GM19397 (cell line): ENCODE data around the gene FPR3.
"Not testable (repeated sequence)": the region's sequence is repeated elsewhere in the genome, so short reads cannot be mapped to it uniquely, and the experiment has no call there.

Experiments used
- ATAC-seq: cut with Tn5 transposase; IDR thresholded peaks from one replicate; pipeline ENCODE4 v1.9.1; 2021; ENCODE audit warnings: mild to moderate bottlenecking, moderate library complexity; ENCODE audit not compliant: unreplicated experiment

Gene FPR3

DNA sequence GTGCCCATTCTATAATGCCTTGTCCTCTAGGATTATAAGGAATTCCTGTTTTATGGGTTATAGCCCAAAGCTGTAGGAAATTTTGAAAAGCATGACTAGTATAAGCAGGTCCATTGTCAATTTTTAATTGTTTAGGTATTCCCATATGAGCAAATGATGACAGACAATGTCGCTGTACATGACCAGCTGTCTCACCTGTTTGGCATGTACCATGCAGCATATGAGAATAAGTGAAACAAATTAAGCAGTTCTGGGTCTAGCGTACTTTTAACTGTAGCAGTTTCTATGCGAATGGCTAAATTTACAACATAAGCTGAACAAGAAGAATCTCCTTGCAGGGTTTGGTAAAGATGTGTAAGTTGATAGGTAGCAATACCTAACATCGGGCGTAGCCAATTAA lies 11.6 kb downstream of the FPR3 start:
- not testable (repeated sequence) for ATAC-seq

DNA sequence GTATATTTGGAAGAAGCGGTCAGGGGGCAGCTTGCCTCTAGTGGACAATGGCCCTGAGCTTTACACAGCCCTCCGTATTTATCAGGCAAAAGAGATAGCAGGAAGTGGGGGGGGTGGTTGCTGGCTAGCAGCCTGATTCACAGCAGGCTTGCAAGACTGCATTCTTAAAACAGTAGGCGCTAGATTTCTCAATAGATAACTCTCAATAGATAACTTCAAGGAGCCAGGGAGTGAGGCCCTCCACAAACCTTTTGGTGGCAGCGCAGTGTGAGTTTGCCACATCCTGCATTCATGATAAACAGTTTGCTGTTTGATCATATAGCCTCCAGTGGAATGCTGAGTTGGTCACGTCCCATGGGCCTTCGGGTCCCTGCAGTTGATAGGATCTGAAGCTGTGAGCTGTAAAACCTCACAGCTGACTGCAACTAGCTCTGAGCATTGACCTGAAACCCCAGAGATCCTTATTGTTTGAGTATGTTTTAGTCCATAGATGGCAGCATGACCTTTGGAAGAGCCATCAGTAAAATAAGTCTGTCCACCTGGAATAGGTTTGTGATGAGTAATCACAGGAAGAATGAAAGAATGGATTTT lies 12.2 kb downstream of the FPR3 start:
- no peak for ATAC-seq

DNA sequence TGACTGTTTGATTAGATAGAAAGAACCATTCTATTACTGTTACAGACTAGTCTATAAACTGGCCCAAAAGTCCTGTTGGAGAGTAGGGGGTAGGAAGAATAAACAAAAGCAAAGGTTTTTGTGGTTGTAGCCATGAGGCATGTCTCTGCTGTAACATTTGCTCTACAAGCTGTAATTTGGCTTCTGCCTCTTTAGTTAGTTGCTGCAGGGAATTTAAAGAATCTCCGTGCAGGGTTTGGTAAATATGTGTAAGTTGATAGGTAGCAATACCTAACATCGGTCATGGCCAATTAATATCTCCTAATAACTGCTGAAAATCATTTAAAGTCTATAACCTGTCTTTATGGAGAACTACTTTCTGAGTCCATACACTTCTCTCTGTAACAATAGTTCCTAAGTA lies 13.0 kb downstream of the FPR3 start:
- ATAC-seq, result no peak

DNA sequence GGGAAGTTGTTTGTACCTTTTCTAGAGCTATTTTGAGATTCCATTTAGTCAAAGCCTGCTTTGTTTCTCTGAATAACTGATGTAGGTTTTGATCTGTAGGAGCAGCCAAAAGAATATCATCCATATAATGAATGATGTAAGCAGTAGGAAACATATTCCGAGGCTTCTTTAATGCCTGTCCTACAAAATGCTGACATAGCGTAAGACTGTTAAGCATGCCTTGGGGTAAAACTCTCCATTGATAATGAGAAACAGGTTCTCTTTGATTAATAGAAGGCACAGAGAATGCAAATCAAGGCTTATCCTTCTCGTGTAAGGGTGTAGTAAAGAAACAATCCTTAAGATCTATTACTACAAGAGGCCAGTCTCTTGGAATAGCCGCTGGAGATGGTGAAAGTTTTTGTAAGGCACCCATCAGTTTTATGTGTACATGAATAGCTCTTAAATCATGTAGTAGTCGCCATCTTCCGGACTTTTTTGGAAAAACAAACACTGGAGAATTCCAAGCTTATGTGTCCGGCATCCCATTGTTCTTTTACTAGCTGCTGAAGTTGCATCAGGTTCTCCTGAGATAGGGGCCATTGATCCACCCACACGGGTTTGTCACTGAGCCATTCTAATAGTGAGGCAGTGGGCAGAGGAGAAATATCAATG lies 13.5 kb downstream of the FPR3 start:
- no peak for ATAC-seq

DNA sequence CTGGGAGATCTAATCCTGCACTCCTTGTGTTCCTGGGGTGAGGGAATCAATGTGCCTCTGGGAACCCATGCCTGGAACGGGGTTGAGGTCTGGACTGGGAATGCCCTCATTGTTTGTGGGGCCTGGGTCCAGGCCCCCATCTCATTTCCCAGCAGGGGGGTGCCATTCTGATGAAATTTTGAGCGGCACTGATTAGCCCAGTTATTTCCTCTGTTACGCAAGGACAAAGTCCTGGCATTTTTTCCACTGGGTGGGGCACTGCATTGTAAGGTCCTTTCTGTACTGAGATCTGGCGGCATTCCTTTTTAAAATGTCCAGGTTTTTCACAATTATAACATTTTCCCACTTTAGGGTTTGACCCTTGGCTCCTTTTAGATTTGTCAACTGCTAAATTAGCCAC lies 14.8 kb downstream of the FPR3 start:
- no peak for ATAC-seq

GRCh38 chr19:51810223-51810622 lies 15.3 kb downstream of the FPR3 start:
- no peak for ATAC-seq

- ATAC-seq, result no peak
Observed at GRCh38 chr19:51811344-51811743, 16.4 kb downstream of the FPR3 start.

- no peak for ATAC-seq
Observed at GRCh38 chr19:51815043-51815442, 20.1 kb downstream of the FPR3 start.

DNA sequence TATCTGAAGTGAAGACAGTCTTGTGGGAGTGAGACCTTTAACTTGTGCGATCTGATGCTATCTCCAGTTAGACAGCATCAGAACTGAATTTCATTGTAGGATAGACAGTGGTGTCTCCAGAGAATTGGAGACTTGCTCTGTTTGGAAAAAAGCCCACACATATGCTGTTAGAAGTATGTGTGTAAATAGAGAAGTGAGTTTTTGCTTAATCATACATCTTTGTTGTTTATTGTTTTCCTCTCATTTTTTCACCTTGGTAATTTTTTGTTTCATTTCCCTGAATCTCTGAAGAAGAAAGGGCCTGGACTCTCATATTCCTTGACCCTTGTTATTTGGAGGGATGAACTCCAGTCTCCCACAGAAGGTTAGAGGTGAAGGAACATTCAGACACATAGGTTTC lies 21.8 kb downstream of the FPR3 start:
- no peak for ATAC-seq

DNA sequence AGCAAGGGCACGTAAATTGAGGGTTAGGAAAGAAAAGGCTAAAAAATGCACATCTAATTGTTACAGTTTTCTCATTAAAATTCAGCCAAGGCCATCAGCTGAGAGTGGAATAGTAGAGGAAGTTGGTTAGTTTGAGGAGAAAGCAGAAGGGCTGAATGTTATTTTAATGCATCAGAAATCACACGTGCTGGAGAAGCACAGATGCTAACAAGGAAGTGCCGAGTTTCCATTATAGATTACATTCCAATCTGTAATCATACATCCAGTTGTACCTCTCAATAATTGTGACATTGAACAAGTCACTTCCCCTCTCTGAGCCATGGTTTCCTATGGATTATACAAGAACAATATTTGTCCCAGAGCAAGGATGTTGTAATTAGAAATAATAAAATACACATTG lies 25.1 kb downstream of the FPR3 start:
- ATAC-seq, result no peak

GRCh38 chr19:51820831-51821446 lies 26.0 kb downstream of the FPR3 start:
- no peak for ATAC-seq

DNA sequence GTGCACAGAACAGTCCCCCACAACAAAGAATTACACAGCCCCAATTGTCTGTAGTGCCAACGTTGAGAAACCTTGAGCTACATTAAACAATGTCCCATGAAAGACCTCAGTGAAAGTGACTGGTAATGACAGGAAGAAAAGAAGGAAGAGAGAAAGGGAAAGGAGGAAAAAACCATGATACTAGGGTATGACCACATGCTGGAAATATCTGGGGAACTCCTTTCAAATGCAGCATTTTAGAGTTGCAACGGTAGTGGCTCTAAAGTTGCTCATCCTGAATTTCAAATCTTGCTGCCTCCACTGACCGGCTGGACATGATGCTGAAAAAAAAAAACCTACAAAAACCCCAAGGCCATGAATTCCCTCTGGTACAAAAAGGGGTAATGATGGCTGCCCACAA lies 26.5 kb downstream of the FPR3 start:
- ATAC-seq, result no peak

GRCh38 chr19:51821921-51822320 lies 27.0 kb downstream of the FPR3 start:
- no peak for ATAC-seq

GRCh38 chr19:51822325-51822724 lies 27.4 kb downstream of the FPR3 start:
- ATAC-seq, result no peak

DNA sequence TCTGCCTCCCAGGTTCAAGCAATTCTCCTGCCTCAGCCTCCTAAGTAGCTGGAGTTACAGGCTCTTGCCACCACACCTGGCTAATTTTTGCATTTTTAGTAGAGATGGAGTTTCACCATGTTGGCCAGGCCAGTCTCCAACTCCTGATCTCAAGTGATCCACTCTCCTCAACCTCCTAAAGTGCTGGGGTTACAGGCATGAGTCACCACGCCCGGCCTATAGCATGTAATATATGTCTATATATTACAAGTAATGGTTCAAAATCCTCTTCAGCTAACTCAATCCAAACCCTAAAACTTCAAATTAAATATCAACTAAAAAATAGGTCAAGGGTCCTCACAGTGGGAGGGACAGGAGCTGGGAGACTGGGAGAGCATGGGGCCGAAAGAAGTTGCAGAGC lies 28.0 kb downstream of the FPR3 start:
- ATAC-seq, result no peak

- ATAC-seq, result no peak
Observed at GRCh38 chr19:51824281-51825005, 29.5 kb downstream of the FPR3 start.

DNA sequence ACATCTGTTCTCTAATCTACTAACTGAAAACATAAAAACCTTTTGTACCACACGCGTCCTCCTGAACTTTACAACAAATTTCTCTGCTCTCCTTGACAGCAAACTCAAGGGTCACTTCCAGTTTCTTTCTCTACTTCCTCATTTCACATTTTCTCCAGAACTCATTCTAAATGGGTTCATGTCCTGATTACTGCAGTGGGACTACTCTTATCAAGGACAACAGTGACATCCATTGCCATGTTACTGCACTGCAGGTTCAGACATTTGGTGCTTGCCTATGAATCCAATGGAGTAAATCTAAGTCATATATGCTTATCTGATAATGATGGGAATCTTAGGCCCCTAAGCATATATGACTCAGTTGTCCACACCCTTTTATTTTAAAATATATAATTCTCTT lies 35.3 kb downstream of the FPR3 start:
- ATAC-seq, result no peak

DNA sequence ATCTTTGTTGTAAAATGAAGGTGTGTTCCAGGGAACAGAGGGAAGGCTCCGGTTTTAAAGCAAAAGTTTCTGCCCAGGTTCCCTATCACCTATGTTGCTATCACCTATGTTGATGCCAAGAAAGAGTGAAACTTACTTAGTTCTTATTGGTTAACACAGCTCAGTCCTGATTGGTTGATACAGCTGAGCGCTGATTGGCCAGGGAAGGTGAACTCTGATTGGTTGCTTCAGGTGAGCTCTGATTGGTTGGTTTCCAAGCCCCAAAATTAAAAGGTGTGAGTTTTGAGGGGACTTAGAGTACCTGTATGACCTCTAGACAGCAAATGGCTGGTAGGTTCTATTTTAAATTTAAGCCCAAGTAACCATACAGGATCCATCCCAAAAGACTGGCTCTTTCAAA lies 42.2 kb downstream of the FPR3 start:
- no peak for ATAC-seq

DNA sequence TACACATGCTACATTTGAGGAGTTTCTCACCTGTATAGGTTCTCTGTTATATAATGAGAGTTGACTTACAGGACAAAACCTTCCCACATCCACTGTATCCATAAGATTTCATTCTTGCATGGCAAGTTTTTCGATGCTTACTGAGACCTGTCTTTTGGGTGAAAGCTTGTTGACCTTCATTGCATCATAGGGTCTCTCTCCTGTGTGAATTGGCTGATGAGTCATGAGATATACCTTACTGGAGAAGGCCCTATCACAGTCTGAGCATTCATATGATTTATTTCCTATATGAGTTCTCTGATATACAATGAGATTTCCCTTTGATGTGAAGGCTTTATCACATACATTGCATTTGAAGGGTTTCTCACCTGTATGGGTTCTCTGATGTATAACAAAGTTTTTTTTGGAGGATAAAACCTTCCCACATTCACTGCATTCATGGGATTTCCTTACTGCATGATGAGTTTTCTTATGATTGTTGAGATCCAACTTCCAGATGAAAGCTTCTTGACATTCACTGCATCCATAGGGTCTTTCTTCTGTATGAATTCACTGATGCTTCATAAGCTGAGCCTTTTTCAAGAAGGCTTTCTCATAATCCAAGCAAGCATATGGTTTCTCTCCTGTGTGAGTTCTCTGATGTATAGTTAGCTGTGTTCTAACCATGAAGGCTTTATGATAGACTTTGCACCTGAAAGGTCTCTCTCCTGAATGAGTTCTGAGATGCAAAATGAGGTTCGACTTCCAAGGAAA lies 67.1 kb downstream of the FPR3 start:
- ATAC-seq, result no peak

GRCh38 chr19:51873097-51873496 lies 78.1 kb downstream of the FPR3 start:
- ATAC-seq, result no peak
